ENCODE data around the gene DIO2.

DNA sequence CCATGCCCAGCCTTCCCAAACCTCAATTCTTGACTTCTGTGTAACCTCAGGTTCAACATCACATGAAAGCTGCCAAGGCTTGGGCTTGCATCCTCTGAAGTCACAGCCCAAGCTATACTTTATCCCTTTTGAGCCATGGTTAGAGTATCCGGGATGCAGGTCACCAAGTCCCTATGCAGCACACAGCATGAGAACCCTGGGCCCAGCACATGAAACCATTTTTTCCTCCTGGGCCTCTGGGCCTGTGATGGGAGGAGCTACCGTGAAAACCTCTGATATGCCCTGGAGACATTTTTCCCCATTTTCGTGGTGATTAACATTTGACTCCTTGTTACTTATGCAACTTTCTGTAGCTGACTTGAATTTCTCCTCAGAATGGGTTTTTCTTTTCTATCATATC is 25.8 kb upstream of the DIO2 start:
- TF ChIP-seq, protein P1, sequence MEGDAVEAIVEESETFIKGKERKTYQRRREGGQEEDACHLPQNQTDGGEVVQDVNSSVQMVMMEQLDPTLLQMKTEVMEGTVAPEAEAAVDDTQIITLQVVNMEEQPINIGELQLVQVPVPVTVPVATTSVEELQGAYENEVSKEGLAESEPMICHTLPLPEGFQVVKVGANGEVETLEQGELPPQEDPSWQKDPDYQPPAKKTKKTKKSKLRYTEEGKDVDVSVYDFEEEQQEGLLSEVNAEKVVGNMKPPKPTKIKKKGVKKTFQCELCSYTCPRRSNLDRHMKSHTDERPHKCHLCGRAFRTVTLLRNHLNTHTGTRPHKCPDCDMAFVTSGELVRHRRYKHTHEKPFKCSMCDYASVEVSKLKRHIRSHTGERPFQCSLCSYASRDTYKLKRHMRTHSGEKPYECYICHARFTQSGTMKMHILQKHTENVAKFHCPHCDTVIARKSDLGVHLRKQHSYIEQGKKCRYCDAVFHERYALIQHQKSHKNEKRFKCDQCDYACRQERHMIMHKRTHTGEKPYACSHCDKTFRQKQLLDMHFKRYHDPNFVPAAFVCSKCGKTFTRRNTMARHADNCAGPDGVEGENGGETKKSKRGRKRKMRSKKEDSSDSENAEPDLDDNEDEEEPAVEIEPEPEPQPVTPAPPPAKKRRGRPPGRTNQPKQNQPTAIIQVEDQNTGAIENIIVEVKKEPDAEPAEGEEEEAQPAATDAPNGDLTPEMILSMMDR (IDR thresholded peaks at IDR 0.05) = no peak
- TF ChIP-seq POLR2A (IDR thresholded peaks at IDR 0.05) = no peak
